Progenitor cell of endocrine pancreas (in vitro differentiated cells): ENCODE results near the gene HACD1. TPM values are rescaled to one million over a fixed set of nuclear protein-coding genes. Genes with fewer than 3 reads are reported as not detected.

Source experiments
- DNase-seq: peaks from one replicate; pipeline ENCODE4 v3.0.0; 2021; ENCODE audit warnings: low spot score; ENCODE audit not compliant: unreplicated experiment
- H3K27ac Mint-ChIP-seq: 2 replicates; pipeline ENCODE4 v1.8.0; 2021; ENCODE audit warnings: mild to moderate bottlenecking, moderate library complexity, mixed read lengths
- H3K27me3 Mint-ChIP-seq: 2 replicates; pipeline ENCODE4 v1.8.0; 2021; ENCODE audit warnings: mixed read lengths
- H3K36me3 Mint-ChIP-seq: 2 replicates; pipeline ENCODE4 v1.8.0; 2022; ENCODE audit warnings: mixed read lengths; ENCODE audit not compliant: insufficient read depth
- H3K4me1 Mint-ChIP-seq: 2 replicates; pipeline ENCODE4 v1.8.0; 2021; ENCODE audit warnings: low read depth, mixed read lengths
- H3K4me3 Mint-ChIP-seq: 2 replicates; pipeline ENCODE4 v1.8.0; 2021; ENCODE audit warnings: low read depth, mild to moderate bottlenecking, moderate library complexity, mixed read lengths
- H3K9me3 Mint-ChIP-seq: 2 replicates; pipeline ENCODE4 v1.8.0; 2021; ENCODE audit warnings: low read depth, mixed read lengths
- CTCF ChIP-seq: fragments of 200-600 bp; sonication (generic); IDR thresholded peaks from one replicate; pipeline ENCODE4 v1.5.0; 2021; ENCODE audit warnings: antibody characterized with exemption, mild to moderate bottlenecking; ENCODE audit not compliant: unreplicated experiment
- total RNA-seq: library from RNA; stranded (reverse); gene quantifications from 2 replicates; pipeline ENCODE4 v1.2.1, GENCODE V29; 2021

Gene HACD1
- total RNA-seq, 1 donor from 2014 or later, result 14.3 TPM

DNA sequence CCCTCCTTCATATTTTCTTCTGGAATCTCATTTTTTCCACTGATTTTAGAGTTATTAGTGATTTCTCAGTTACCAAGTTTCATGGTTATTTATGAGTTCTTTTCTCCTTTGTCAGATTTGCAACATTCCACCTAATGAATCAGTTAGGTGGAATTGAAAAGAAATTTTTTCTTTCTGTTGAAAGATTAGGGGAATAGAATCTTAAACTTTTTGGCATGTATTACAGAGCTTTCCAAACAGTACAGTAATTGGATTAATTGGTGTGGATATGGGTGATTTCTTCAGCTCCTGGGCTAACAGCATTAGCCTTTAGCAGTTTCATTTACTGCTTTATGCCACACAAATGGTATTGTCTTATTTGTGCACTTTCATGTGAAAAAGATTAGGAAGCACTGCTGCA, 43.7 kb upstream of the HACD1 start:
- Mint-ChIP-seq H3K4me1 (no peaks in the 10 kb centered on the region), H3K27ac (no peak overlapping the region), H3K27me3 (no peaks in the 10 kb centered on the region), H3K9me3 (peaks cover 24% of the 10 kb centered on the region), H3K4me3 (no peak overlapping the region), H3K36me3 (peaks cover 23% of the 10 kb centered on the region)
- no peak for DNase-seq
- no peak for TF ChIP-seq CTCF

DNA sequence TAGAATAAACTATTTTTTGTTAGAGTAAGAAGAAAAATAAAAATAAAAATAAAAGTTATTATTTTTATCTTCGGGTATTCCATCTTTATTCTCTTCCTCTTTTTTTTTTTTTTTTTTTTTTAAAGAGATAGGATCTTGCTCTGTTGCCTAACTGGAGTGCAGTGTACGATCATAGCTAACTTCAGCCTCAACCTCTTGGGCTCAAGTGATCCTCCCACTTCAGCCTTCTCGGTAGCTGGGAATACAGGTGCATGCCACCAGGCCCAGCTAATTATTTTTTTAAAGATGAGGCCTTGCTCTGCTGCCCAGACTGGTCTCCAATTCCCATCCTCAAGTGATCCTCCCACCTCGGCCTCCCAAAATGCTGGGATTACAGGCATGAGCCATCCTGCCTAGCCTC, 42.2 kb upstream of the HACD1 start:
- no peak overlapping the region for H3K27ac Mint-ChIP-seq
- no peak for TF ChIP-seq CTCF
- no peaks in the 10 kb centered on the region for H3K4me1 Mint-ChIP-seq
- peaks cover 27% of the 10 kb centered on the region for H3K9me3 Mint-ChIP-seq
- no peak for DNase-seq
- no peak overlapping the region for H3K4me3 Mint-ChIP-seq
- peaks cover 31% of the 10 kb centered on the region for H3K36me3 Mint-ChIP-seq
- H3K27me3 Mint-ChIP-seq, result no peaks in the 10 kb centered on the region

GRCh38 chr10:17657103-17657500, 39.9 kb upstream of the HACD1 start:
- Mint-ChIP-seq H3K4me3 (no peak overlapping the region), H3K27ac (no peak overlapping the region)
- no peak for TF ChIP-seq CTCF

DNA sequence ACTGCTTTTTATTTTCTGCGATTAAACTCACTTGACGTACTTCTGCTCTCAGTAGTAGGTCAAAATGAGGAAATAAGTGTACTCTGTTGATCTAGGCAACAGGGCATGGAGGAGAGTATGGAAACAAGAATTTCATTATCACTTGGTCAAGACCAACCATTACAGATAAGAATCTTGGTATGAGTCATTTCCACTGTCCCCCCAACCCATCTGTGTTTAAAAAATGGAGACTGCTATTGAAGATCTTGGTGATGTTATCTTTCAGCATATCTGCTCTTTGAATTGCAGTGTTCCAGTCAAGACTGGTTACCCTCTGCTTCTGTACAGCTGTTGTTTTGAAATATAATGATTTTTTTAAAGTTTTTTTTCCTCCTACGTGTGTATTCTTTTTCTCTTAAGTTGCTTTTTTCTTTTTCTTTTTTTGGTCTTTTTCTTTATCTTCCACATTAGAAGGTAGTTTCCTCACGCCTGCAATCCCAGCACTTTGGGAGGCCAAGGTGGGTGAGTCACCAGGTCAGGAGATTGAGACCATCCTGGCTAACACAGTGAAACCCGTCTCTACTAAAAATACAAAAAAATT, 38.5 kb upstream of the HACD1 start:
- no peak for DNase-seq
- peaks cover 3% of the 10 kb centered on the region for H3K4me1 Mint-ChIP-seq
- peaks cover 27% of the 10 kb centered on the region for H3K36me3 Mint-ChIP-seq
- no peaks in the 10 kb centered on the region for H3K27me3 Mint-ChIP-seq
- TF ChIP-seq CTCF, result no peak
- no peak overlapping the region for H3K4me3 Mint-ChIP-seq
- H3K9me3 Mint-ChIP-seq, result peaks cover 36% of the 10 kb centered on the region
- H3K27ac Mint-ChIP-seq, result no peak overlapping the region

More at GRCh38 chr10:17657103-17657500, 39.9 kb upstream of the HACD1 start:
- H3K36me3 Mint-ChIP-seq, result peaks cover 33% of the 10 kb centered on the region
- H3K27me3 Mint-ChIP-seq, result no peaks in the 10 kb centered on the region
- H3K9me3 Mint-ChIP-seq, result peaks cover 36% of the 10 kb centered on the region
- DNase-seq, result no peak
- no peaks in the 10 kb centered on the region for H3K4me1 Mint-ChIP-seq

GRCh38 chr10:17655009-17655408, 37.8 kb upstream of the HACD1 start:
- peaks cover 5% of the 10 kb centered on the region for H3K4me1 Mint-ChIP-seq
- H3K4me3 Mint-ChIP-seq, result no peak overlapping the region
- H3K27me3 Mint-ChIP-seq, result no peaks in the 10 kb centered on the region
- no peak for TF ChIP-seq CTCF
- H3K36me3 Mint-ChIP-seq, result peaks cover 28% of the 10 kb centered on the region
- H3K27ac Mint-ChIP-seq, result no peak overlapping the region
- DNase-seq, result no peak
- peaks cover 36% of the 10 kb centered on the region for H3K9me3 Mint-ChIP-seq
